ENCODE measurements around the gene MPZ. TPM values are rescaled to one million over a fixed set of nuclear protein-coding genes. Genes with fewer than 3 reads are reported as not detected.

The MPZ gene
- polyA plus RNA-seq, 4 donors: 4.2 to 12.5 (median 4.6) TPM

DNA sequence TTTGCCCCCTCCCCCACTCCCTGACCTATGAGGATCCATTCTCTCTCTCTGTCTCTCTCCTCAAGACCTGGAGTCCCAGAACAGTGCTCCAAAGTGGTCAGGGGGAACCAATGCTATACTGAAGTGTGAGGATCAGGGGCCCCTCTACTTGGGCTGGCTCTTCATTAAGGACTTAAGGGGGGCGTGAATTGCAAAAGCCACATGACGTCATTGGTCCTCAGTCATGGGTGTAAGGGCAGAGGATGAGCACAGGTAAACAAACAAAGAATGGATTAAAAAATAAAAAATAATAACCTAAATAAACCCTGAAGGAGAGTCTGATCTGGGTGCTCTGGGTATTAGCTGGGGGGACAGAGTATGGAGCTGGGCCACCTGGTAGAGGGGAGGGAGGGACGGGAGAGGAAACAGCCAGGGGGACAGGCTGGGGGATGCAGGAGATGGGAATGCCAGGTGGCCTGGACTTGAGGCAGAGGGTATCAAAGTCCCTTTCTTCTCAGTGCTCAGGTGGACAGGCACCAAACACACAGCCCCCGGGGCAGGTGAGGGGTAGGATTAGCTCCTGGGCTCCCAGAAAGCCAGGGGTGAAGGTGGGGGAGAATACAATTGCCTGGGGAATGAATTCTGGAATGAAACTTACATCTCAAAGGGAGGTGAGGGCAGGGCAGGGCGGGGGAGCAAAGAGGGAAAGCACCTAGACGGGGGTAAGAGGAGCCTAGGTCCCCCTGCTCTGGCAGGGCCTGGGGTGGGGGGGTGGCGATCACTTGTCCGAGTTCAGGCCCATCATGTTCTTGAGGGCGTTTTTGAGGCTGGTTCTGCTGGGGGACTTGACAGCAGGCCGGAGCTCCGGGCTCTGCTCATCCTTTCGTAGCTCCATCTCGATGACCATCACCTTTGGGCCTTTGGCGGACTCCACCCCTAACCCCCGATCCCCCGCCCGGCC, 4.6 kb downstream of the MPZ start:
- no peak for DNase-seq (ENCODE audit: low read depth in 4 of 4, low spot score in 3 of 4)

DNA sequence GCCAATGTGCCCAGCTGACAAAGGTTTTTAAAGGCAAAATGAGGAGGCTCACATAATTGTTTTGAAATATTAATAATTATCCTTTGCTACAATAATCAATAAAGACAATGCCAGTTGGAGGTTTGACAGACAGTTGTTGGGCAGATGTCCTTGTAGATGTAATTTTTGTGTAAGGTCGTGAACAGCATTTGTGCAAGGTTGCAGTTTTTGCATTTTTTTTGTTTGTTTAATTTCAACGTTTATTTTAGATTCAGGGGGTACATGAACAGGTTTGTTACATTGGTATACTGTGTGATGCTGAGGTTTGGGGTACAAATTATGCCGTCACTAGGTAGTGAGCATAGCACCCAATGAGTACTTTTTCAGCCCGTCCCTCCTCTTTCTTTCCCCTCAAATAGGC, 9.3 kb downstream of the MPZ start:
- DNase-seq (ENCODE audit: low read depth in 4 of 4, low spot score in 3 of 4): no peak

DNA sequence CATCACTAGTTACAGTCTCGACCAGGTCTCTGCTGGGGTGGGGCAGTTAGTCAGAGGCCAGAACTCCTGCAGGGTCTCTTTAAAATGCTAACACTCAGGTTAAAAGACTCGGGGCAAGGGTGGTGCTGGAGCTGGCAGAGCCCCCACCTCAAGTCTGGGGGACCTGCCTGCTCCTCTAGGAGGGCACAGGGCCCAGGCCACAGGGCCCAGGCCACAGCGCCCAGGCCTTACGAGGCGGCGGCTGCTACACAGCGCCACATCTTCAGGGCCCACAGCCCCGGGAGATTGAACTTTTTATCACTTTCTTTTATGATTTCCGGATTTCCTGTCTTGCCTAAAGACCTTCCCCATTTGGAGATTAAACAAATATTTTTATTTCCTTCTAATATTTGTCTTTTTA, 10.4 kb downstream of the MPZ start:
- DNase-seq (ENCODE audit: low read depth in 4 of 4, low spot score in 3 of 4): no peak

DNA sequence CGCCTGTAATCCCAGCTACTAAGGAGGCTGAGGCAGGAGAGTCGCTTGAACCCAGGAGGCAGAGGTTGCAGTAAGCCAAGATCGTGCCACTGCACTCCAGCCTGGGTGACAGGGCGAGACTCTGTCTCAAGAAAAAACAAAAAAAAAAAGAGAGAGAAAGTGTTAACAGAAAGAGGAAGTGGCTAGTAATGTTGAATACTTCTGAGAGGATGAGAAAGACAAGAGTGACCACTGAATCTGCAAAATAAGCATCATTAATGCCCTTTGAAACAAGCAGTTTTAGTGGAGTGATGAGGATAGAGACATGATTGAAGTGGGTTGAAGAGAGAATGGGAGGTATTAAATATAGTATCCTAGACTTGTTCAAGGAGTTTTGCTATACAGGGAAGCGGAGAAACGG, 11.7 kb downstream of the MPZ start:
- no peak for DNase-seq (ENCODE audit: low read depth in 4 of 4, low spot score in 3 of 4)

DNA sequence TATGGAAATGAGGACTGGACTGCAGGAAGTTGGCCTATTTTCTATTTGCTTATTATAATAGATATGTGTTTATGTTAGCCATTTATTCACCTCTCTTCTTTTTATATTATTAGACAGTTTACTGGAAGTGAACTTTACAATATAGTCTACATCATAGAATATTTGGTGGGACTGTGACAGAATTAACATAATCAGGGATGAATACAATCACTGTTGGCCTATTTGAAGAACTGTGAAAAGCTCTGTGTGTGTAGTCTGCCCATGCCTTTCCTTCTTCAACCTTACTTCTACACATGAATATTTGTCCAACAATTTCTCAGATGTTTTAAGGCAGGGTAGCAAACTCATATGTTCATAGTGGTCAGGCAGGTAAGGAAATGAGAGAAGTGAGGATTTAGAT, 12.4 kb downstream of the MPZ start:
- DNase-seq (ENCODE audit: low read depth in 4 of 4, low spot score in 3 of 4): no peak

DNA sequence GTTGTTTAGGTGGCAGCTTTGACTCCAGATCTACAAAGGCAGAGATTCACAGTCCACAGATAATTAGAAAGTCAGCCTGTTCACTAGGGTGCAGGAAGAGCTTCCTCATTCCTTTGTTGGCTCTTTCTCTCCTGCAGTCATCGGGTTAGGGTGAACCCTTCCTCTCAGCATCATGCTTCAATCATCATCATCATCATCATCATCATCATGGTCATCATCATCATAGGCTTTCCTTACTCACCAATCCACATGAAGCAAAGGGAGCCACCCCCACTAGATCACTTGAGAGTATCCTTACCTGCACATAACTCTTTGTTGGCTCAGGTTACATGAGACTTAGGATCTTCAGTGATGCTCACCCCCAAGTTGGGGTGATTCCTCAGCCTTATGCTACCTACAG, 19.0 kb downstream of the MPZ start:
- DNase-seq (ENCODE audit: low read depth in 4 of 4, low spot score in 3 of 4): no peak

DNA sequence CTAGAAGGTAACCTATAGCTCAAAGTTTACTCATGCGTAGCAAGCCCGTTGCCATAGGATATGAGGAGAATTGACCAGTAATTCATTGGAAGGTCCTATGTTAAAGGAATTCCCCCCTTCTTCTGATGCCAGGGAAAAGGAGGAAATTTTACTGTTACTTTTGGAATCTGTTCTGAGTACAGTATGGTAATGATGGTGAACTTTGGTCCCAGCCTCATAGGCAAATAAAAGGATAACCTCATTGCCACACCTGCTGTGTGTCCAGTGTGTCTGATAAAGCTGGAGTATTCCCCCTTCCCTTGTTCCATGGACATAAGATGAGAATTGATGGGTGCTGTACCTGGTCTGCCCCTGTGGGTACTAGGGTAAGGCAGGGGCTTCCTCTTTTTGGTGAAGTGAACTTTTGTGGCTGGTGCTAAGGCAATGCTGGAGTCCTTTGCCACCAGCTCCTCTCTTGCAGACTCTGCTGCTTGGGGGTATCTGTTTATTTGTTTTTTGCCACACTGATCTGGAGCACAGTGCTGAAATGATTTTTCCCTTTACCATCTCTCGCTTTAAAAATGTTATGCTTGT, 22.2 kb downstream of the MPZ start:
- DNase-seq (ENCODE audit: low read depth in 4 of 4, low spot score in 3 of 4): no peak

DNA sequence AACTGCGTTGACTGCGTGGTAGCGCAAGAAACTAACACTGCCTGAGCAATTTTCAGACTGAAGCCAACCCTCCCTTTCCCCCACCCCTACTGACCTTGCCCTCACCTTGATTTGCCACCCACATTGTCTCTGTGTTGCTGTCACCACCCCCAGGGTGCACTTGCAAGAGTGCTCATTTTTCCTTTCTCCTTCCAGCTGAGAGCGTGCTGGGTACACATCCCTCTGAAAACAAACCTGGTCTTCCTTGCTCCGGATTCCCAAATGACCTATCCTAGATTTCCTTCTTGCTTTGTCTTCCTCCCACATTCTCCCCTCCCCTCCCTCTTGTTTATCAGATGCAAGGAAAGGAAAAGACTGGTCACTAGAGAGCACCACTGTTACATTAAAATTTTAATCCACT, 24.2 kb downstream of the MPZ start:
- no peak for DNase-seq (ENCODE audit: low read depth in 4 of 4, low spot score in 3 of 4)

DNA sequence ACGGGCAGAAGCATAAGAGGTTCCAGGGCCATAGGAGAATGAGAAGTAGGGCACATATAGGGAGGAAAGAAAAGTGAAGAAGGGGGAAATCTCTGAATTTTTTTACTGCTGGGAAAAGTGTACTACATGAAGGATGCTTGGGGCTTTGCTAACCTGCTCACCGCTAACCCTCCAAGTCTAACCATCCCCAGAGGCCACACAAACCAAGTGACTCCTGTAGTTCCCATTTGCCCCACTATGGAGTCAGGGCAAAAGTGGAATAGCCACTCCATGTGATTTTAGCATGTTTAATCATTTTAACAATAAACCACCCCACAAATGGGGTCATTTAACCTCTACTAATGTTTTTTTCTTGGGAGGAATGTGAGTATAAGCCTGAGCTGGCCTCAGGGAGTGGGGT, 24.7 kb downstream of the MPZ start:
- no peak for DNase-seq (ENCODE audit: low read depth in 4 of 4, low spot score in 3 of 4)

DNA sequence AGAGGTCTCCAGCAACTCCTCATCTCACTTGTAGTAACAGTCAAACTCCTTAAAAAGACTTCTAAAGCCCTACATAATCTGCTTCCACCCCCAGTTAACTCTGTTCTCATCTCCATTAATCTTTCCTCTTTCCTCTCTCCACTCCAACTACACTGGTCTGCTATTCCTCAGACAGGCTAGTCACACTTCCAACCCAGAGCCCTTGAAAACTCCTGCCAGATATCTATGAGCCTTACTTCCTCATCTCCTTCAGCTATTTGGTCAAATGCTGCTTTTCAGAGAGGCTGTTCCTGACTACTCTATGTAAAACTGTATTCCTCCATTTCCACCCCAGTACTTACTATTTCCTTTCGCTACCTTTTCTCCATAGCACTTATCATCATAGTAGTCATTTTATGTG, 26.8 kb downstream of the MPZ start:
- no peak for DNase-seq (ENCODE audit: low read depth in 4 of 4, low spot score in 3 of 4)

DNA sequence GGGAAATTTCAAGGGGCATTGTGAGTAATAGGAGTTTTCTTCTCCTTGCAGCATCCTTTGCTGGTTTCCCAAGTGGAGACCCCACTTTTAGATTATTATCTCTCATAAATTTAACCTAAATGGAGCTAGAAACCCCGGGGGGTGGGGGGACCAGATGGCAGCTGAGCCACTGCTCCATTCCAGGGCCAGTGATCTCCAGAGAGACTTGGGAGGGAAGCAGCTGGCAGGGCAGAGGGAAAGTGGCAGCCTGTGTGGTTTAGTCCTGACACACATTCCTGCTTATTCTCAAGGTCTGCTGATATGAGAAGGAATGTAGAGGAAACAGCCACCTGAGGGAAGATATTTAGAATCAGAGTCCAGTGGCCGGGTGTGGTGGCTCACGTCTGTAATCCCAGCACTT, 34.9 kb downstream of the MPZ start:
- no peak for DNase-seq (ENCODE audit: low read depth in 4 of 4, low spot score in 3 of 4)

DNA sequence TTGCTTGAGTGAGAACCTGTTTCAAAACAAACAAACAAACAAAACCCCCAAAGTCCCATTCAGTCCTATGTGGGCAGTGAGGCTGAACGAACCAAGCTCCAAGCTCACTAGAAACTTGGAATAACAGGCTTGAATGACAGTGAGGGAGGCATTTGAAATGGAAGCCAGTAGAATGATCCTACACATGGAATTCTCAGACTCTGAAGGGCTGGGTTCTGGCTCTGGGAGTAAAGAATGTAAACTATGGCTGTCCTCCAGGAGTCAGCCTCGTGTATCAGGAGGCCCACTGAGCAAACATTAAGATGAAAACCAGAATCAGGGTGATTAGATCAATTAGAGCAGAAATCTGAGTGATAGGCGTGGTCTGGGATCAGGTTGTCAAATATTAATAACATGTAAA, 36.4 kb downstream of the MPZ start:
- no peak for DNase-seq (ENCODE audit: low read depth in 4 of 4, low spot score in 3 of 4)

DNA sequence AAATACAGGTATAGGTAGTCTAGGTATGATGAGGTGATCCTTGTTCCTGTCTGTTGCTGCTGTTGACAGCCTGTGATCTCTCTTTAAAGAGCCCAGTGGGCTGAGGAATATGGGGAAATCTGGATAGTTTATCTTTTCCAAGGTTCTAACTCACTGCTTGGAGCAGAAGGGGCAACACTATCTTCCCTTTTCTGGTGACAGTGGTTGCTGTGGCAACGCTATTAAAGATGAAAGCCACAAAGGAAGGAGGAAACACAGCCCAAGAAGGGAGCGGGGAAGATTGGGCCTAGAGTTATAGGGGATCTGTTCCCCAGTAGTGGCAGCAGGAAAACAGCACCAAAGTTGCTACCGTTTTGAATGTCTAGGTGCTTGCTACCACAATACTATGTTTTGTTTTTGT, 42.4 kb downstream of the MPZ start:
- no peak for DNase-seq (ENCODE audit: low read depth in 4 of 4, low spot score in 3 of 4)

DNA sequence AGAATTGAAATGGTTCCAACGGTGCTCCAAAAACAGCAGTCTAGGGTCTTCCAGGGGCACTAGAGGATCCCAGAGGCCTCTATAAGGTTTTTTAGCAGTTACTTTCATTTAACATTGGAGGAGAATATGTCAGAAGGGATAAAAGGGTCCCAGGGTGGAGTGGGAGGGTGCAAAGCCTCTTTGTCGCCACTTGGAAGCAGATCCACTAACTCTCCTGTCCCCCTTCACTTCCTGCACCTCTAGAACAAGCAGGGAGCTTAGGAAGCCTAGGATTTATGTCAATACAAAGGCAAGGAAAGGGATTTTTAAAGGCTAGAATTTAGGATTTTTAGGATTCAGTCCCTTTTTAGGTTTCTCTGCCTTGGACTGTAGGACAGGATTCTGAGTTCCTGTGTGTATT, 42.9 kb downstream of the MPZ start:
- no peak for DNase-seq (ENCODE audit: low read depth in 4 of 4, low spot score in 3 of 4)

DNA sequence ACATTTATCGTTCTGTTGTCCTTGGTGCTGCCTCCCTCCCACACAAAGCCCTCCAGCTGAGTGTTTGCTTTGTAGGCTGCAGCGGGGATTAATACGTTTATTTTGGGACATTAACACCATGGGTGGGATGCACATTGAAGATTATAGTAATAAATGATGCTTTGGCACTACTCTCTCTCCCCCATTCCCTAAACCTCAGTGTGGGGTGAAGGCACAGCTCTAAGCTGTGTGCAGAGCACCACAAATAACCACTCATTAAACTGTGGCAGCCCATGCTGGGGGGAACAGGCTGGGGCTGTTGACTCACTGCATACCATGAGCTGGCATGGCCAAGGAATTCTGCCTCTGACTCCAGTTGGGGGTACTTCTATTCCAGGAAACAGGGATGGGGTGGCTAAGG, 43.6 kb downstream of the MPZ start:
- DNase-seq (ENCODE audit: low read depth in 4 of 4, low spot score in 3 of 4): no peak

DNA sequence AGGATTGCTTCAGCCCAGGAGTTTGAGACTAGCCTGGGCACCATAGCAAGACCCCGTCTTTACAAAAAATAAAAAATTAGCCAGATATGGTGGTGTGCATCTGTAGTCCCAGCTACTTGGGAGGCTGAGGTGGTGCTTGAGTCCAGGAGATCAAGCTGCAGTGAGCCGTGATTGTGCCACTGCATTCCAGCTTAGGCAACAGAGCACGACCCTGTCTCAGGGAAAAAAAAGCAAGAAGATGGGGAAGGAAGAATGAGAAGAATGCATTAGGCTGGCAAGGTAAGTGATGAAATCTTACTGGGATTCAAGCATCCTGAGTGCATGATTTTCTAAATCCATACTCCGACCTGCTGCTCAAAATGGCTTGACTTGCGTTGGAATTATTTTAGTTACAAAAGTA, 44.5 kb downstream of the MPZ start:
- no peak for DNase-seq (ENCODE audit: low read depth in 4 of 4, low spot score in 3 of 4)

DNA sequence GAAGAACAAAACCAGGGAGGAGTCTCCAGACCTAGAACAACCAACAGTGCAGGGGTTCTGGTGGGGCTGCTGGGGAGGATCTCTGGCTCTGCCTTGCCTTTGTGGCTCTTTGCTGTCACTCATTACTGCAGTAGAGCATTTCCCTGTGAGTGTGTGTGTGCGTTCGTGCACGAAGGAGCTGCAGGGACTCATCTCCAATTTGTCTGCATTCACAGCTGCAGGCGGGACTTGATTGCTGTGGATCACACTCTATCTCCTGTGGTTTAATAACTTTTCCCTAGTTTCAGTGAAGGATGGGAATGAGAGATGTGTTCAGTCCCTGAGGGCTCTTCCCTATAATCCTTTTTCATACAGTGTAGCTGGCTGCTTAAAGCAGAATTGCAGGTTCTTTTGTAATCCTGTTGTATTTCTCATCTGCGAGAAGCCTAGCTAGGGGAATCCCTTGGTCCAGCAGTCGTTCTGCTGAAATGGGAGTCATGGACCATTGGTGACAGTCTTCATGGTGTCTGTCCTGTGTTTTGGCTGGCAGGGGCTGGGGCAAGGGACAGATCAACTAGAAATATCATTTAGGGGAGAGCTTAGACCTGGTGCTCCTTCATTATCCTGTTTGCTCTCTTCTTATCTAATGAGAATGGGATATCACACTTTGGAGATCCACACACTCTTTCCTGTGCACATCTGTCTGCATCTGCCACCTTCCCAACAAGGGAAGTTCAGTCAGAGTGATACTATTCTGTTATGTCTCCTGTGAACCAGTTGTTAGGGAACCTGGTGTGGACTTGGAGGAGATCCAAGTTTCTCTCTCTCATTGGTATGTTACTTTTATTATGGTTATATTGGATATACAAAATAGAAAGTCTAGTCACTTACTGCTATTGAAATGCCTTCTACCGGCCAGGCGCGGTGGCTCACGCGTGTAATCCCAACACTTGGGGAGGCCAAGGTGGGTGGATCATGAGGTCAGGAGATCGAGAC, 48.2 kb downstream of the MPZ start:
- no peak for DNase-seq (ENCODE audit: low read depth in 4 of 4, low spot score in 3 of 4)

DNA sequence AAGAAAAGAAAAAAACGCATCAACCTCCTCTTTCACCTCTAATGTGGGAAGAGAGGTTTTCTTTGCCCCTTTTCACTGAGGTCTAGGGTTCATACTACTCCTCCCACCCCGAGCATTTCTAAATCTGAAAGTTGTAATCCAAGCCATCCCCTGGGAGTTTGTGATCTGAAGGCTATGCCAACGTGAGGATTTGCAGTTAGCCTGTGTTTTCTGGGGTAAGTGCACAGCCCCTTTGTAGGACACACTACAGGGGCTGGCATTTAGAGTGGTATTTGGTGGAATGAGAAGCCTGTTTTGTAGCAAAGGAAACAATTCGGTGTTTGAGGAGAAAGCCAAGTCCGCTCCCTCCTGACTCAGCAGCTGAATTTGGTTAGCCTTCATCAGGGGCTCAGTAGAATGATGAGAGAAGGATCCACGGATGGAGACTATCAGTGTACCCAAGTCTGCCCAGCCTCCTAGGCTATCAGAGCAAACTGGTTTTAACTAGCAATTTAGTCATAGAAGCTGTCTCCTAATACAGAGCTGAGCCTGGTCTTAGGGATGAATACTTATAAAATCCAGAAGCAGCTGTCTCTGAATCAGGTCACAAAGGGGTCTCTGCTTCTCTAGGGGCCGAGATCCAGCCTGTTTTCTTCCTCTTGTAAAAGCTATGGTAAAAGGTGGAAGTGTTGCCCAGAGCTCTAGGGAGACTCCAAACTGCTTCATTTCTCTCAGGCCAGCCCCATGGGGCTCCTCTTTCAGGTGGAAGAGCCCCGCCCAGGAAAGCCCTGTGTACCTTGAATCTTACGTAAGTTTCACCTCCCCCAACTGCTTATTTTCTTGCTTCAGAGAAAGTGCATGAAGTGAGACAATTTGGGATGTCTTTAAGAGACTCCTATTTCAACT, 49.1 kb downstream of the MPZ start:
- DNase-seq (ENCODE audit: low read depth in 4 of 4, low spot score in 3 of 4): no peak

DNA sequence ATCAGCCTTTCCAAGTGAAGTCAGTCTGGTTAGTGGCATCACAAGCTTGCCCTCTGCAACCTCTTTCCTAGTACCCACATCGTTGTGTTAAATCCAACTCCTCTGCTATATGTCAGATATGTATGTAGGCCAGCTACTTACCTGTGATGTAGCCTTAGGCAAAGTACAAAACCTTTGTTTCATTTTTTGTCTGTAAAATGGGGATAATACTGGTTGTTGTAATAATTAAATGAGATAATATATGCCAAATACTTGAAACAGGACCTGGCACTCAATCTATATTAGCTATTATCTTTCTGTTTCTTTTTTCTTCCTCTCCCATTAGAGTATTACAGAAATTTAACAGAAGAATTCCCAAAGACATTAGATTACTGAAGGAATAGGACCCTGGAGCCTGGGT, 50.0 kb downstream of the MPZ start:
- DNase-seq (ENCODE audit: low read depth in 4 of 4, low spot score in 3 of 4): no peak

DNA sequence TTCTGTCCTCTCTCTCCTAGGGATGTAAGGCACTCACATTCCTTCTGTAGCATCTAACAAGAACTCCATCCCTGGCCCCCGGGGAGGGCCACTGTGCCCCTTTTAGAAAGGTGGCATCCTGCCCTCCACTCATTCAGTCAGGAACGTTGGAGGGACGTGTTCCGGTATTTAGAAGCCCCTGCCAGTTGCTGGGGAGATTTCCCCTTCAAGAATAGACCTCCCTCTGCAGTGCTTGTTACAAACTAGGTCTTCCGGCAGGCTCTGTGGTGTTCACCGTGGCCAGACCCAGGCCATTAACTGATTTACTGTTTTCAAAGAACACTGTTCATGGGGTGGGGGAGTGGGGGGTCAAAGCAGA, 50.4 kb downstream of the MPZ start:
- DNase-seq (ENCODE audit: low read depth in 4 of 4, low spot score in 3 of 4): no peak

Measured in right renal pelvis (tissue), 4 donors.